PC-9 (cell line): ENCODE measurements around the gene CABP5. TPM values are rescaled to one million over a fixed set of nuclear protein-coding genes. Genes with fewer than 3 reads are reported as not detected.

Experiments
- BruUV-seq: library from RNA; stranded (reverse); fragments of 400-500 nt; replicated peaks from 2 replicates; lab custom pipeline; 2021; lab: Mats Ljungman, UMichigan
- CTCF ChIA-PET: fragments of 300-600 bp; sonication (Branson Sonifier 250); formaldehyde crosslinking; loops from one replicate; lab custom pipeline; 2022; ENCODE audit warnings: antibody characterized with exemption; lab: Charles Lee
- POLR2A ChIA-PET: fragments of 300-600 bp; sonication (Branson Sonifier 250); formaldehyde crosslinking; loops from one replicate; lab custom pipeline; 2022; ENCODE audit warnings: antibody characterized with exemption; ENCODE audit not compliant: unreplicated experiment; lab: Charles Lee
- DNase-seq, 2 experiments: peaks; one replicate each; pipeline versions ENCODE4 v3.0.0 to v3.0.0-alpha.2; 2015 to 2022; ENCODE audit warnings: mixed read lengths in 1 of 2
- H2AFZ ChIP-seq: fragments of 200-600 bp; sonication (generic); 2 replicates; pipeline ENCODE4 v1.8.1; 2017; ENCODE audit warnings: antibody characterized with exemption
- H3F3A ChIP-seq: fragments of 200-600 bp; sonication (generic); 2 replicates; pipeline ENCODE4 v1.8.1; 2017; ENCODE audit warnings: antibody characterized with exemption, mild to moderate bottlenecking, low read depth; ENCODE audit not compliant: insufficient read depth
- H3K27ac ChIP-seq: fragments of 200-600 bp; sonication (generic); 2 replicates; pipeline ENCODE4 v1.6.1; 2016; ENCODE audit warnings: mixed run types
- H3K27me3 ChIP-seq: fragments of 200-600 bp; sonication (generic); 2 replicates; pipeline ENCODE4 v1.6.1; 2016; ENCODE audit warnings: low read depth, mixed run types; ENCODE audit not compliant: insufficient read depth
- H3K36me3 ChIP-seq: fragments of 200-600 bp; sonication (generic); 2 replicates; pipeline ENCODE4 v1.6.1; 2016; ENCODE audit warnings: low read depth, mixed run types
- H3K4me1 ChIP-seq: fragments of 200-600 bp; sonication (generic); replicated peaks from 2 replicates; pipeline ENCODE4 v1.6.1; 2016; ENCODE audit warnings: mixed run types; ENCODE audit not compliant: insufficient read depth
- H3K4me2 ChIP-seq: fragments of 200-600 bp; sonication (generic); 2 replicates; pipeline ENCODE4 v1.6.1; 2017; ENCODE audit warnings: mixed run types
- H3K4me3 ChIP-seq: fragments of 200-600 bp; sonication (generic); 2 replicates; pipeline ENCODE4 v1.6.1; 2016; ENCODE audit warnings: mixed run types
- H3K79me2 ChIP-seq: fragments of 200-600 bp; sonication (generic); 2 replicates; pipeline ENCODE4 v1.6.1; 2017; ENCODE audit warnings: low read depth, mixed run types
- H3K9me2 ChIP-seq: fragments of 200-600 bp; sonication (generic); 2 replicates; pipeline ENCODE4 v1.8.1; 2017; ENCODE audit warnings: mild to moderate bottlenecking; ENCODE audit not compliant: insufficient read depth
- H3K9me3 ChIP-seq: fragments of 200-600 bp; sonication (generic); 2 replicates; pipeline ENCODE4 v1.8.1; 2016; ENCODE audit warnings: low read depth; ENCODE audit not compliant: insufficient read depth
- H4K20me1 ChIP-seq: fragments of 200-600 bp; sonication (generic); 2 replicates; pipeline ENCODE4 v1.8.1; 2017; ENCODE audit not compliant: insufficient read depth
- EZH2 ChIP-seq: fragments of 200-600 bp; sonication (generic); IDR thresholded peaks from 2 replicates; pipeline ENCODE4 v1.8.0; 2017; ENCODE audit warnings: antibody characterized with exemption, low read depth
- intact Hi-C: fragments of 100-400 bp; cut with micrococcal nuclease; formaldehyde crosslinking; loops from one replicate; pipeline ENCODE4 v1.10.0; 2022; ENCODE audit not compliant: unreplicated experiment
- total RNA-seq: library from RNA; stranded (reverse); gene quantifications from 2 replicates; pipeline ENCODE4 v1.2.3, GENCODE V29; 2021
- TF ChIP-seq, protein P1 (sequence below): fragments of 200-600 bp; sonication (generic); conservative IDR thresholded peaks from 2 replicates; pipeline ENCODE4 v1.6.1; 2017; ENCODE audit warnings: mixed run types, antibody characterized with exemption, mild to moderate bottlenecking, moderate library complexity

The CABP5 gene
- total RNA-seq, 1 experiment from 2014 or later, result not detected

DNA sequence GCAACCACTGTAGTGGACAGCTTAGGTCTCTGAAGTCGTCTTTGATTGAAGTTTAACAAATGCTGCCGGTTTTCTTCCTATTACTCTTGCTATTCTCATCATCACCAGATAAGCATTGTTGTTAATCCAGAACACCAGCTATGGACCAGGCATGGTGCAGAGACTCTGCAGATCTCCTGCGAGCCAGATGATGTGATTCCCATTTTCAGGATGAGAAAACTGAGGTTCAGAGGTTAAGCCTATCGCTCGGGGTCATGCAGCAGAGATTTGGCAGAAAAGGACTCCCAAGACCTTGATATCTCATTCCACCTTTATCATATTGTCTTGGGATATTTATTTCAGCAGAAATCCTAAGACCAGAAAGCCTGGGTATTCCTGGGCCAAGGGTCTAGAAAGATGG, 16.5 kb upstream of the CABP5 start:
- Histone ChIP-seq H3K79me2 (no peaks in the 10 kb centered on the region), H2AFZ (no peak overlapping the region), H3K9me2 (no peaks in the 10 kb centered on the region), H3K4me2 (no peak overlapping the region), H3K4me1 (no peaks in the 10 kb centered on the region), H3K4me3 (no peak overlapping the region), H4K20me1 (no peaks in the 10 kb centered on the region), H3F3A (no peaks in the 10 kb centered on the region), H3K27me3 (peaks cover 87% of the 10 kb centered on the region), H3K36me3 (no peaks in the 10 kb centered on the region), H3K9me3 (no peaks in the 10 kb centered on the region), H3K27ac (no peak overlapping the region)
- POLR2A ChIA-PET, result no interaction called here
- DNase-seq, result no peak
- BruUV-seq, result no TSS peak
- CTCF ChIA-PET, result interaction anchor here (0.5 kb wide), 1 partner anchor 860 kb away, joined by 4 read pairs; no protein-coding TSS in a partner anchor
- intact Hi-C loops, result no loop called here
- TF ChIP-seq EZH2, result no peak
- TF ChIP-seq, protein P1, sequence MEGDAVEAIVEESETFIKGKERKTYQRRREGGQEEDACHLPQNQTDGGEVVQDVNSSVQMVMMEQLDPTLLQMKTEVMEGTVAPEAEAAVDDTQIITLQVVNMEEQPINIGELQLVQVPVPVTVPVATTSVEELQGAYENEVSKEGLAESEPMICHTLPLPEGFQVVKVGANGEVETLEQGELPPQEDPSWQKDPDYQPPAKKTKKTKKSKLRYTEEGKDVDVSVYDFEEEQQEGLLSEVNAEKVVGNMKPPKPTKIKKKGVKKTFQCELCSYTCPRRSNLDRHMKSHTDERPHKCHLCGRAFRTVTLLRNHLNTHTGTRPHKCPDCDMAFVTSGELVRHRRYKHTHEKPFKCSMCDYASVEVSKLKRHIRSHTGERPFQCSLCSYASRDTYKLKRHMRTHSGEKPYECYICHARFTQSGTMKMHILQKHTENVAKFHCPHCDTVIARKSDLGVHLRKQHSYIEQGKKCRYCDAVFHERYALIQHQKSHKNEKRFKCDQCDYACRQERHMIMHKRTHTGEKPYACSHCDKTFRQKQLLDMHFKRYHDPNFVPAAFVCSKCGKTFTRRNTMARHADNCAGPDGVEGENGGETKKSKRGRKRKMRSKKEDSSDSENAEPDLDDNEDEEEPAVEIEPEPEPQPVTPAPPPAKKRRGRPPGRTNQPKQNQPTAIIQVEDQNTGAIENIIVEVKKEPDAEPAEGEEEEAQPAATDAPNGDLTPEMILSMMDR, result no peak

DNA sequence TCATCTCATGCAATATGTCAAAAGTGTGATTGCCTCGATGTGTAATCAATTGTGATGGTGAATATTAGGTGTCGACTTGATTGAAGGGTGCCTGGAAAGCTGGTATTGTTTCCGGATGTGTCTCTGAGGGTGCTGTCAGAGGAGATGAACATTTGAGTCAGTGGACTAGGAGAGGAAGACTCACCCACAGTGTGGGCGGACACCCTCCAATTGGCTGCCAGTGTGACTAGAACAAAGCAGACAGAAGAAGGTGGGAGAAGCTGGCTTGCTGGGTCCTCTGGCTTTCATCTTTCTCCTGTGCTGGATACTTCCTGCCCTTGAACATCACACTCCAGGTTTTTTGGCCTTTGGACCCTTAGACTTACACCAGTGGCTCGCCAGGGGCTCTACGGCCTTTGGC, 15.5 kb upstream of the CABP5 start:
- POLR2A ChIA-PET, result no interaction called here
- no peak for TF ChIP-seq EZH2
- TF ChIP-seq, protein P1, result no peak

DNA sequence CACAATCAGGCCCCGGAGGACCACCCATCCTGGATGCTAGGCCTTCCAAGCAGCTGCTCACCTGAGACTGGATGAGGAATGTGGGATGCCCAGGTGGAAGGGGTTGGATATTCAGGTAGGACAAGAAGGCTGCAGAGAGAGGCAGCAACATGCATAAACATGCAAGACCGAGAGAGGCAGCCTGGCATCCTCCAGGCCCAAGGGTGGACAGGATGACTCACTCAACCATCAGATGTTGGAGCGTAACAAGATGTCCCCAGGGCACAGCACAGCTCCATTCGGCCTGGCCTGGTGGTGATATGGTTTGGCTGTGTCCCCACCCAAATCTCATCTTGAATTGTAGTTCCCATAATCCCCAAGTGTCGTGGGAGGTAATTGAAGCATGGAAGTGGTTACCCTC, 10.0 kb upstream of the CABP5 start:
- Histone ChIP-seq H3K4me1 (no peaks in the 10 kb centered on the region), H3K9me3 (0 out of 2 replicates have a peak, but pooled peaks cover 6% of the 10 kb centered on the region), H3F3A (no peaks in the 10 kb centered on the region), H2AFZ (no peak overlapping the region), H3K9me2 (no peaks in the 10 kb centered on the region), H4K20me1 (no peaks in the 10 kb centered on the region), H3K36me3 (no peaks in the 10 kb centered on the region), H3K4me2 (no peak overlapping the region), H3K27me3 (peaks cover 94% of the 10 kb centered on the region), H3K79me2 (no peaks in the 10 kb centered on the region), H3K27ac (no peak overlapping the region), H3K4me3 (no peak overlapping the region)
- ChIA-PET CTCF (no interaction called here), POLR2A (no interaction called here)
- TF ChIP-seq, protein P1, result no peak
- no peak for TF ChIP-seq EZH2
- intact Hi-C loops, result no loop called here
- no TSS peak for BruUV-seq
- DNase-seq, result no peak

More for the DNA sequence above, 15.5 kb upstream of the CABP5 start:
- Histone ChIP-seq H3K4me3 (no peak overlapping the region), H2AFZ (no peak overlapping the region), H3K9me2 (no peaks in the 10 kb centered on the region), H3F3A (no peaks in the 10 kb centered on the region), H3K4me2 (no peak overlapping the region), H3K79me2 (no peaks in the 10 kb centered on the region), H4K20me1 (no peaks in the 10 kb centered on the region), H3K27ac (no peak overlapping the region), H3K4me1 (no peaks in the 10 kb centered on the region), H3K9me3 (no peaks in the 10 kb centered on the region), H3K27me3 (peaks cover 90% of the 10 kb centered on the region), H3K36me3 (no peaks in the 10 kb centered on the region)
- intact Hi-C loops, result no loop called here
- no peak for DNase-seq
- CTCF ChIA-PET, result no interaction called here
- no TSS peak for BruUV-seq
